Endometrial microvascular endothelial cells (primary cell): ENCODE measurements around the gene NR1H4. TPM values are rescaled to one million over a fixed set of nuclear protein-coding genes. Genes with fewer than 3 reads are reported as not detected.
"Not testable (repeated sequence)": the region's sequence is repeated elsewhere in the genome, so short reads cannot be mapped to it uniquely, and the experiment has no call there.

ENCODE experiments used
- in situ Hi-C: cut with HindIII; loops from 2 replicates; pipeline ENCODE4 v1.10.0; 2017; ENCODE audit warnings: low sequenced_read_pairs, low pct_unique_long_range_greater_than_20kb; ENCODE audit errors: inconsistent ontology term
- total RNA-seq: library from RNA; depleted of rRNA; stranded (reverse); fragments of >200 nt; gene quantifications from one replicate; pipeline ENCODE4 v1.2.3, GENCODE V29; 2015; ENCODE audit errors: inconsistent ontology term

NR1H4 gene
- not detected for total RNA-seq

DNA sequence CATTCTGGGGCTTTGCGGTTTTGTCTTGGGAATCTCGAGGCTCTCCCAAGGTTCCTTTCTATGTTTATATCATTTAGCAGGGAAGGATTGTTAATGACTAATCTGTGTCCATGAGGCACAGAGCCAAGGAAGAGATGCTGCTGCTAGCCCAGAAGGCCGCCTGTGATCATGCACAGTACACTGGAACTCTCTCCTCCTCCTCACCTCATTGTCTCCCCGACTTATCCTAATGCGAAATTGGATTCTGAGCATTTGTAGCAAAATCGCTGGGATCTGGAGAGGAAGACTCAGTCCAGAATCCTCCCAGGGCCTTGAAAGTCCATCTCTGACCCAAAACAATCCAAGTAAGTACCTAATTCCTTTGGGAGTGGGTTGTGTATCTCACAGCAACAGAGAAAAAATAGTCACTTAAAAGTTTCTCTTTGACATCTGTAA lies at the start of gene NR1H4:
Gene NR1H4 (plus strand): TSS at position 151 of the 435 bp plus-strand sequence. CDS start 19,458 bp downstream, outside the sequence.
- in situ Hi-C loops = no loop called here

DNA sequence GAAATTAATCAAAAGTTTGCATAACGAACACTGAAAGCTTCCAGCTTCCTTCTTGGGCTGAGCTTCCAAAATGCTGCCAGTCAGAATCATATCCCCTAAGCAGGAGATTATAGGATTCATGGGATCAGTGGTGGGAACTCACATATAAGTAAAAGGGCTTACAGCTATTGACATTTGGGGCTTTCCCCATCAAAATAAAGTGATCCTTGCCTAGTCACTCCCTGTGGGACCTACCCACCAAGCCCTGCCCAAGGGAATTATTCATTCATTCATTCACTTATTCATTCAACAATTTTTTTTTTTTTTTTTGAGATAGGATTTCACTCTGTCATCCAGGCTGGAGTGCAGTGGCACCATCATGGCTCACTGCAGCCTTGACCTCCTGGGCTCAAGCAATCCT lies 47.5 kb upstream of the NR1H4 start:
- in situ Hi-C loops = no loop called here

DNA sequence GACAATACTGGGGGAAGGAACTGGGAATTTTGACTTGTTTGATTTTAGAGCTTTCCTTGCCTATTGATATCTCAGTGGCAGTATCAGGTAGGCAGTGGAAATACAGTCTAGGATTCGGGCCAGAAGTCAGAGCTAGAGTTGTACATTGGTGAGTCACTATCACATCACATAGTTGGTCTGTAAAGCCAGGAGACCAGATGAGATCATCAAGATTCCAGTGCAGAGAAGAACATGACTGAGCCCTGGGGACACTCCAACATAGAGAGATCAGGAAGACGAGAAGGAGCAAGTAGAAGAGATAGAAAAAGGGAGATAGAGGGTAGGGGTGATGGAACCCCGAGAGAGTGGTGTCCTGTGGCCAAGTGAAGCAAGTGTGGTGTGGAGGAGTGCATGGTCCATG lies 46.6 kb upstream of the NR1H4 start:
- in situ Hi-C loops = no loop called here

DNA sequence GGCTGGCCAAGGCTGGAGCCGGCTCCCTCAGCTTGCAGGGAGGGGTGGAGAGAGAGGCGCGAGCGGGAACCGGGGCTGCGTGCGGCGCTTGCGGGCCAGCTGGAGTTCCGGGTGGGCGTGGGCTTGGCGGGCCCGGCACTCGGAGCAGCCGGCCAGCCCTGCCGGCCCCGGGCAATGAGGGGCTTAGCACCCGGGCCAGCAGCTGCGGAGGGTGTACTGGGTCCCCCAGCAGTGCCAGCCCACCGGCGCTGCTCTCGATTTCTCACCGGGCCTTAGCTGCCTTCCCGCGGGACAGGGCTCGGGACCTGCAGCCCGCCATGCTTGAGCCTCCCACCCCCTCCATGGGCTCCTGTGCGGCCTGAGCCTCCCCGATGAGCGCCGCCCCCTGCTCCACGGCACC lies 43.4 kb upstream of the NR1H4 start:
- in situ Hi-C loops = not testable (repeated sequence)

DNA sequence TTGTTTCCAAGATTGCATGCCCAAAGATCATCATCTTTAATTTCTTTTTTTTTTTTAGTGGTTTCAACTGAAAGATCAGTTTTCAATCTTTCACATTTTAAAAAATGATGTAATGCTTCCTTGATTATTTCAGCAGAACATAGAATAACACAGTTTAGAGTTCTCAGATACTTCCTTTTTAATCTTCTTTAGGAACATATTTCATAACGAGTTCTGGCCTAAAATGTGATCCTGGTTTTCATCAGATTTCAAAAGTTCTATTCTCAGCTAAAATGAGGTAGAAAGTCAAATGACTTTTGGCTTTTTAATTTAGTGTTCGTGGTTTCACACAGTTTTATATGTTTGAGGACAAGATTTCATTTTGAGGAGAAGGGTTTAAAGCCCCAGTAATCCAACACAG lies 40.0 kb upstream of the NR1H4 start:
- in situ Hi-C loops = no loop called here

DNA sequence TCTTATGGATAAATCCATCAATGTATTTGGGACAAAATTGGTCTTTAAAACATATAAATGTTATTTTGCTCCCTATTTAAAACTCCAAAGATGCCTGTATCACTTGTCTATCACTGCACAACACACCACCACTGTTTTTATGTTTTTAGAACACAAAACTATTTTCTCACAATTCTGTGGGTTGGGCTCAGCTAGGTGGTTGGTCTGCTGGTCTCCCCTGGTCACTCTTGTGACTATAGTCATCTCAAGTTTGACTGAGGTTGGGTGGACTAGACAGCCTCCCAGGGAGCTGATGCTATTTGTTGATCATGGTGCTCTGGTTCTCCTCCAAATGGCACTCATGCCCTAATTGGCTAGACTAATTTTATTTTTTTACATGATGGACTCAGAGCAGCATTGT lies 39.5 kb upstream of the NR1H4 start:
- in situ Hi-C loops = no loop called here

DNA sequence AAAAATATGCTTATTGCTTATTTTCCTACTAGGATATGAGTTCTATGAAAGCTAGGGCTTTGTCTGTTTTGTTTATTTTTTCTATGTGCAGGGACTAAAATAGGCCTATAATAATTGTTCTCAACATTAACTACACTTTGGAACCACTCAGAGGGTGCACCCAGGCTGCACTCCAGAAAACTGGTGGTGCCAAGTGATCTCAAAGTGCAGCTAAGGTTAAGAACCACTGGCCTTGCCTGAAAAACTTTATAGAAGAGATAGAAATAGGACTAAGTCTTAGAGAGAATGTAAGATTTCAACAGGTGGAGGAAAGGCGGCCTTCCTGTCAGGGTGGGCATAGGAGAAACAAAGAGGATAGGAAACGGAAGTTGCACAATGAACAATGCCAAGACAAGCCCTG lies 37.7 kb upstream of the NR1H4 start:
- in situ Hi-C loops = no loop called here

DNA sequence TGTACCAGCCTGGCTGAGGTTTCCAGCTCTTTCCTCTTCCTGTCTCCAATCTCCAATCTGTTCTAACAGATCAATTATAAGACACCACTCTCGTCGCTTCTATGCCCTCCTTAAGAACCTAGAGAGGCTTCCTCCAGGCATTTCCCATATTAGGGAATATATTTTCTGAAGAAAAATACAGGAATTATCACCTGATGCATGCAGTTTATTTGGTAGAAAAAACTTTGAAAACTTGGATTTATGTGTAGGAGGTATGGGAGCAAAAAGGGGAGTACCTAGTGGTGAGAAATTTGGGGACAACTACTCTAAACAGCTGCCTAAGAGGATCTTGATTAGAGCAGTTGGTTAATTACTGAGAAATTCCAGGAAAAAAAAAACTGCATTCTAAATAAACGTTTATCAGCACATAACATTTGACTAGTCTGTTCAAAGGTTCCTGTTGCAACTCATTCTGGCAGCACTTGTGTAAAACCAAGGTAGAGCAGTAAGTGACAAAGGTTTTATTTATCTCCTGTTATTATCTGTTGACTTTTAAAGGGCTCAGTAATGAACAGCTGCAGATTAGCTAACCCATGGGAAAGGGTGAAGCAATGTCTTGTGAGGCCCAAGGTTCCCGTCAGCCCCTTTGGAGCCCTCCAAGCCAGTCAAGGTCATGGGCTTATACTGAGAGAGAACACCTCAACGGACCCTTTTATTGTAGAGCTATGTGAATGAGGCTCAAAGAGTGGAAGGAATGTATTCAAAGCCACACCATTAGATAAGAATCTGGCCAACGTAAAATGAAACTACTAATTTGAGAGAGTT lies 36.4 kb upstream of the NR1H4 start:
- in situ Hi-C loops = no loop called here

DNA sequence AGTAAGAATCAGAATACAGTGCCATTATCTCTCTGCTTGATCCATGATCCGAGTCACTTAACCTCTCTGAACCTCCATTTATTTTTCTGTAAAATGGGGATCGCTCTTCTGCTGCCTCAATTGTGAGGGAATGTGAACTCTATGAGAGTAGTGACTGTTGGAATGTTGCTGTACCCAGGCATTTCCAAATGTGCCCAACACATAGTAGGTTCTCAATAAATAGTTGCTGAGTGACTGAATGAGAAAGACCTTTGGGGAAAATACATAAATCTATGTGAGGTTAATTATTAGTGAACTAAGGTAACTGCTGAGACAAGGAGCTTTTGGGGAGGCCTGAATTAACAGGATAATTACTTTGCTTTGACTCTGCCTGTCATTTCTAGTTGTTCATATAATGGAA lies 33.9 kb upstream of the NR1H4 start:
- in situ Hi-C loops = no loop called here

DNA sequence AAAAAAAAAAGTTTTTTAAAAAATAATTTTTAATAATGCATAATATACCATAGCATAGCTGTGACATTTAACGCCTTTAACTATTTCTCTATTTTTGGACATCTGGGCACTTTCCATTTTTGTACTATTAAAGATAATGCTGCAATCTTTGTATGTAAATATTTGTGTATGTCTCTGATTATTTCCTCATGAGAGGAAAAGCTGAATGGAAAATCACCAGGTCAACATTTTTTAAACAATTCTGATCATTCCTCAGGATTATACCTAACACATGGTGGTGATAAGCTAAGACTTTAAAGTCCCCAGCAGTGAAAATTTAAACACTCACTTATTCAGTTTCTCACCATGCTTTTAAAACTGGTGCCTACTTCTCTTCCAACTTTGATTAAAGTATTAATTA lies 31.3 kb upstream of the NR1H4 start:
- in situ Hi-C loops = no loop called here

DNA sequence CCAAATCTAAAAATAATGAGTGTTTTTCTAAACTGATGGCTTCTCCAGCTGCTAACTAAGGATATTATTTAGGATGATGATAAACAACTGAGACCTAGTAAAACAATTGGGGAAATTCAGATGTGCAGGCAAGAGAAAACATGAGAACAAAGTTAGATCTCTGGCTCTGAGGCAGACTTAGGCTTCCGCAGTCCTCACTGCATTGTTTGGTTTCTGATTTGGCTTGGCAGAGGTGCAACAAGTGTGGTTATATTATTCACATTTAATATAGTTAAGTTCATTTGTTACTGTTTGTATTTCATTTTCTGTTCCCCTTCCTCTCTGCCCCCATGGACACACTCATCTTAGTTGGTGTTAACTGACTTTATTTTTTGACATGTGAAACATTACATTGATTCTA lies 30.2 kb upstream of the NR1H4 start:
- in situ Hi-C loops = no loop called here

DNA sequence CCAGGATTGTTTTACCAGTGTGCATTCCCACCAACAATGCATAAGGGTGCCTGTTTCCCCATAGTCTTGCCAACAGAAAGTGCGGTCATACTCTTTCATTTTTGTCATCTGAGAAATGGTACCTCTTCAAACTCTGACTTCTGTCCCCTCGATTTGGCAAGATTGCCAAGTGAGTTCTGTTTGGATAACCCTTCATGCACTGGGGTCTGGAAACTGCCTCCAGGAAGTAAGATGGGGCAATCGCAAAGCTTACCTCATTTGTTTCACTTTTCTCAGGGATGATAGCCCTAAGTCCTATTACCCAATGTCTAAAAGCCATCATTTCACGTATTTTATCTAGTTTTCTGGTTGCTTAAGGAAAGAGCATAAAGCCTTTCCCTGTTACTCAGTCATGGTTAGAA lies 28.6 kb upstream of the NR1H4 start:
- in situ Hi-C loops = no loop called here

DNA sequence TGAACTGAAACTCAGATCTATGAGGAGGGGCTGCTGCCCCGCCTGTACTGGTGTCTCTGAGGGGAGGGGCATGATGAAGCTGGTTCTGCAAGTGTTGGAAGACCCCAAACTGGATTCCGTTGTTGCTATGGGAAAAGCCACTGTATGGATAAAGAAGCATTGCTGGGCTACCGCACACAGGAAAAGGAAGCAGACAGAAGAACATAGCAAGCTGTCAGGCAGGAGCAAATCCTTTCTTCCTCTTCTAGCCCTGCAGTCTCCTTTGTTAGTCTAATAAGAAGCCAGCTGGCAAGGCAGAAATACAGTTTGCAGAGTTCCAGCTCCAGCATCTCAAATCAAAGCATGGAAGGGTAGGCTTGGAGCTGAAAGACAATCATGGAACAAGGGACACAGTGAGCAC lies 26.3 kb upstream of the NR1H4 start:
- in situ Hi-C loops = no loop called here

DNA sequence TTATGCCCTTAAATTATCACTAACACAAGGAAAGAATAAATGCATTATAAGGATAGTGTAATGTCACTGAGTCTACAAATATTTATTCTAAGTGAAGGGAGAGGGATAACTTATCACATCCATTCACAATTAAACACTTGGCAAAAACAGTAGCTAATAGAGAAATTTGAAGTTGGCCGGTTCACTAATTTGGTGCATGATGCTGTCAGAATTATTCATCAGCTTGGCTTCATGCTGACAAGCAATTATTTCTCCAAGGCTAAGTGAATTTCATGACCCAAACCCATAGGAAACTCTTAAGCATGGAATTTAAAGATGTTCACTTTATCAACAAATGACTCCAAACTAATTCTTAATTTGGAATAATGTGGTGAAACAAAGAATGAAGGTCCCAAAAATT lies 25.0 kb upstream of the NR1H4 start:
- in situ Hi-C loops = no loop called here

DNA sequence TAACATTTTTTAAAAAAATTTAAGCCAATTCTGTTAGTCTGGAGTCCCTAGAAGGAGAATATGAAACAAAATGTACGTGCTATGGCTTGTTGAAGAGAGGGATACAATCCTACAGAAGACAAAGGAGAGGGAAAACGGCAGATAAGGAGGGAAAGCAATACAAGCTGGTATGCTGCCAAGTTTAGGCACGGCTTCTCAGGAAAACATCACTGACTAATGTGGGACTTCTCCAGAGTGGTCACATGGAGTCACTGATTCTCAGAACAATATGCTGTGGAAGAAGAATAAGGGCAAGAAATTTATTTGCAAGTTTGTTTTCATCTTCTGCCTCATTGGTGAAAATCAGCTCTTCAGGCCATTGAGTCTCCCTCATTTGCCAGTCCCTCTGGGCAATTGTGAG lies 22.9 kb upstream of the NR1H4 start:
- in situ Hi-C loops = no loop called here

DNA sequence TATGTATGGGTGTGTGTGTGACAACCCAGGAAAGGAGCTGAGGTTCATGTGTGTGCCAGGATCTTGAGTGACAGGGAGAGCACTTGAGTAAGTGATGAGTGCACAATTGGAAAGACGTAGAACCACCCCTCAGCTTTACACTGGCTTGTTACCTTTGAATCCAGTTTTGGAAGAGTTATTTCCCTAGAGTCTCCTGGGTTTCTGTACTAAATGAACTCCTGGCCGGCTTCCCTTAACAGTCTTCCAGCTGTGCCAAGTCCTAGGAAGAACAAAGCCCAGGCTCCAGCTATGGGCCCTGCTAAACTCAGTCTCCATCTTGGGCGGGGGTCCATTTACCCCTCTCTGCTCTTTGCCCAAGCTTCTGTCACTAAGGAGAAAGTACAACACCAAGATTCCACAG lies 19.7 kb upstream of the NR1H4 start:
- in situ Hi-C loops = no loop called here

DNA sequence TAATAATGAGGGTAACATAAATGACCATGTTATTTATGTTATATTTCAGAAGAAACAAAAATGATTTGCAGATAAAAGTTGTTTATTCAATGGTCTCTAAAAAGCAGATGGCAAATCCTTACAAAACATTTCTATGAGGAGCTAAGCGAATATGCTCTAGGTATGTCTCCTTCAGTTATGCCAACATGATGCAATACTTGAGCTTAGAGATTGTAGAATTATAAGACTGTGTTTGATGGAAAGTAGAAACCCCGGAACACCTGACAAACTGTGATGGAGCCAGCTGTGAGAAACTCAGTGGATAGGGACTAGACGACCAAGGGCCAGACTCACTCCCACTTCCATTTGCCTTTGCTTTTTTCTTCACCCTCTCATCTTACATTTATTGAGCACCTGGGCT lies 17.8 kb upstream of the NR1H4 start:
- in situ Hi-C loops = no loop called here

DNA sequence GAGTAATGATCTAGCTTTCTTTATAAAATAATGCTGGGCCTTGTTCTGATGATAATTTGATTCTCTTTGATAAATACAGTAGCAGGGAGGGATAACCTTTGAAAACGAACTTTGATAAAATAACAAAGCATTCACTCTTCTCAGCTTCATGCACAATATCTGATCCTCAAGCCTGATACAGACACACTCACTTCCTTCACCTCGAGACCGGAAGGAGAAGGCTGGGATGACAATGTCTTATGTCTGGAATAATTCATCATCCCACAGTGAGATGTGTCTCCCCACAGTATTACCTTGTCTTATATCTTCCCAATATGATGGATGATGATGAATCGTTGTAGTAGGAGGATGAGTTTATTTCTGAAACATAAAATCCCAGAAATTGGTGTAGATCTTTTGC lies 15.5 kb upstream of the NR1H4 start:
- in situ Hi-C loops = no loop called here

DNA sequence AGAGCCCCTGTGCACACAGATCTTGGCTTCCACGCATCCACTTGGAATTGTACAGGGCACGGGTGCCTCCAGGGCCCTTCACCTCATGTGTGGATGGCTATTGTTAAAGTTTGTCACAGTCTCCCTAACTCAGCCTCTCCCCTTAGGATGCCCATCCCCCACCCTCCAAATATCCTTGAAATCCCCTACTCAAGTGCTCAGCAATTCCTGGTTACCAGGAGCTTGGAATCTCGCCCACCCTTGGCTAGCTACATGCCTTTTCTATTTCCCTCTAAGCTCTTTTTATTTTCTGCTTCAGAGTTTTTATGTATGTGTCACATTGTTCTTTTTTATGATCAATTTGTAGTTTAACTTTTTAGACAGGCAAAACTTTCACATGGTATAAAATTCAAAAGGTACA lies 13.0 kb upstream of the NR1H4 start:
- in situ Hi-C loops = no loop called here

DNA sequence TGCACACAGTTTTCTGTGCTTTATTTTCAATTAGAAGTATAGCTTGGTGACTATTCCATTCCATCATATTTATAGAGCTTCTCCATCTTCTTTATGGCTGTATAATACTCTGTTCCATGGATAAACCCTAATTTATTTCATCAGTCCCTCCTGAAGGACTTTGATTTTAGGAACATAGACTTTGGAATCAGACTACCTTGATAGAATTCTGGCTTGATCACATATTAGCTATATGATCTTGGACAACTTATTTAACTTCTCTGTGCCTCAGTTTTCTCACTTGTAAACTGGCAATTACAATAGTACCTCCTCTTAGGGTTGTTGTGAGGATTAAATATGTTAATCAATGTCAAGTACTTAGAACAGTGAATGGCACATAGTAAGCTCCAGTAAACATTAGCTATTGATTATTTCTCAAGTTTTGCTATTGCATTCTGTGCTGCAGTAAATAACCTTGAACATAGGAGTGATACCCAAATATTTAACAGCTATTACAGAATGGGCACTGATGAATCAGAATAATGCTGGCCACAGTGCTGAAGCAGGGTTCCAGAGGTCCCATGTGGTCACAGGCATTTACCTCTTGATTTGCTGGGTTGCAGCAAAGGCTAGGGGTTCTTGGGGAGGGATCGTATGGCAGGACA lies 12.2 kb upstream of the NR1H4 start:
- in situ Hi-C loops = no loop called here

DNA sequence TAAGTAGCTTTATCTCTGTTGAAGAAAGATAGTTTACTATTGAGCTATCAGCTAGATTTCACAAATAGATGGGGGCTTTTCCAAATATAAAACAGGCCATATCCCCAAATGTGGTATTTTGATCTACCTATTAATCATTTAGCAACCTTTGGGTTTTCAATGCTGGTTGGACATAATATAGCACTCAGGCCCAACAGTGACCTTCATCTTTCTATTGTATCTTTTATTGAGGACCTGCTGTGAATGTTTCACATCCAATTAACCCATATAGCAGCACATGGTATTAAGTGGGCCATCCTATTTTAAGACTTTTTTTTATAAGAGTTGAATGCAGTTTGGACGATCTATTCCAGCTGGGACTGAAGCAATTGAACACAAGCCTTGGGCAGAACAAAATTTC lies 10.0 kb upstream of the NR1H4 start:
- in situ Hi-C loops = no loop called here
